ENCODE results near the gene BLOC1S5.

The BLOC1S5 gene, protein sequence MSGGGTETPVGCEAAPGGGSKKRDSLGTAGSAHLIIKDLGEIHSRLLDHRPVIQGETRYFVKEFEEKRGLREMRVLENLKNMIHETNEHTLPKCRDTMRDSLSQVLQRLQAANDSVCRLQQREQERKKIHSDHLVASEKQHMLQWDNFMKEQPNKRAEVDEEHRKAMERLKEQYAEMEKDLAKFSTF

DNA sequence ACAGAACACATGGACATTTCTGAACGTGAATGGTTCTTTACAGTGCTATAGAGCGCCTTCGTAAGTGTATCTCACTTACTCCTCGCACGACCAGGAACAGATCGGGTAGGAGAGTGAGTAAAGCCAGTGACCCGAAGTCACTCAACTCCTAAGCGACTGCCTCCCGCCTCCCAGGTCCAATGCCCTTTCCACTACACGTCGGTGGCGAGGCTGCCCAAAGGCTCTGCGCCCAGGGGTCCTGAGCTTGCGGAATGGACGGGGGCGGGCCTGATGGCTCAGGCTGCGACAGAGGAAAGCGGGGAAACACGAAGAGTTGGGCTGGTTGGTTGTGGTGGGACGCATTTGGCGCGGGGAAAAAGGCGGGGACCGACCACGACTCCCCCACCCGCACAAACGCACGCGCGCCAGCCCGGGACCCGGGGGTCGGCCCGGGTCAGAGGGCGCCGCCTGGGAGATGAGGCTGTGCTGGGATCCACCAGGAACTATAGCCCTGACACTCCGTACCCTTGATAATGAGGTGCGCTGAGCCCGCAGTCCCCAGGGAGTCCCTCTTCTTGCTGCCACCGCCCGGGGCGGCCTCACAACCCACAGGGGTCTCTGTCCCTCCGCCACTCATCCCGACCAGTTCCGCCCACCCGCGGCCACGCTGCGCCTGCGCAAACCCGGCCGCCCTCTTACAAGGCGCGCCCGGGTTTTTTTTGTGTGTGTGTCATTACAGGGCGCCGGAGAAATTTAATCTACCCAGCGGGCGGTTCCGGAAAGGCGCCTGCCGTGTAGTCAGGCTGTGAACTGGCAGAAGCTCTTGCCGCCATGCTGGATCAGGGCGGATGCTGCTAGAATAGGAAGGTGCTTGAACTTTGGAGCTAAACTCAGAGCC lies at the start of gene BLOC1S5:
Gene BLOC1S5, minus strand, starts transcription at position 629 of the 877 bp plus-strand sequence. Its CDS starts 13 bp downstream, at position 616.
- Histone ChIP-seq H3K27ac (ENCODE audit: low read depth, low read length) (peak within 1 kb of the TSS; percentile 53), H3K79me2 (ENCODE audit: control insufficient read depth, insufficient read depth, low read length, unreplicated experiment) (peaks cover 14% of the 10 kb centered on the region), H3K27me3 (ENCODE audit: insufficient read depth, low read length) (no peaks in the 10 kb centered on the region), H2AFZ (ENCODE audit: low read length, unreplicated experiment) (peak within 1 kb of the TSS; percentile 81), H3K4me3 (ENCODE audit: low read depth, low read length) (peak within 1 kb of the TSS; percentile 94), H3K36me3 (ENCODE audit: insufficient read depth, low read length) (peaks cover 6% of the 10 kb centered on the region; the same call in 1 of the 2 replicates), H3K4me1 (ENCODE audit: control insufficient read depth, insufficient read depth, low read length, unreplicated experiment) (peaks cover 12% of the 10 kb centered on the region)

DNA sequence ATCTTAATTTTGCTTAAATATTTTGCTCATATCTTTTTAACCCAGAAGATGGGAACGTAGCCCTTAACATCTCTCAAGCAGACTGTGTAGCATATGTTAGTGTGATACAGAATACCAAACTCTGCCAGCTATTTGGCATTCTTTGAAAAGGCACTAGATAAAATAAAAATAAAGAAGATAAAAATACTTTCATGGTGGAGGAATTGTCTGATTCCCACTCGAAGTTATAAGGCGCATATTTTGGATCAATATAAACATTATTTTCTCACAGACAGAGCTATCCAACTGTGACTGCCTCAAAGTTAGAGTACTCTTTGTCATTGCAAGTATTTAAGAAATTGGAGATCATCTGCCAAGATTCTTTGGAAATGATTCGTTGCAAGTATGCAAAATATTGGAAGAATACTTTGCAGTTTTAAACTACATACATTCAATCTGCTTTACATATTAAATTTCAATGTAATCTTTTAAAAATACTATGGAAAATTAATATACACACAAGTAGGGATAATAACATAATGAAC lies 49.0 kb upstream of the BLOC1S5 start:
- peaks cover 10% of the 10 kb centered on the region for H3K4me1 ChIP-seq (ENCODE audit: control insufficient read depth, insufficient read depth, low read length, unreplicated experiment)
- H3K36me3 ChIP-seq (ENCODE audit: insufficient read depth, low read length) = no peaks in the 10 kb centered on the region
- H3K27me3 ChIP-seq (ENCODE audit: insufficient read depth, low read length) = no peaks in the 10 kb centered on the region
- no peak overlapping the region for H3K27ac ChIP-seq (ENCODE audit: low read depth, low read length)
- H3K4me3 ChIP-seq (ENCODE audit: low read depth, low read length) = no peak overlapping the region
- H3K79me2 ChIP-seq (ENCODE audit: control insufficient read depth, insufficient read depth, low read length, unreplicated experiment) = no peaks in the 10 kb centered on the region
- H2AFZ ChIP-seq (ENCODE audit: low read length, unreplicated experiment) = no peak overlapping the region

DNA sequence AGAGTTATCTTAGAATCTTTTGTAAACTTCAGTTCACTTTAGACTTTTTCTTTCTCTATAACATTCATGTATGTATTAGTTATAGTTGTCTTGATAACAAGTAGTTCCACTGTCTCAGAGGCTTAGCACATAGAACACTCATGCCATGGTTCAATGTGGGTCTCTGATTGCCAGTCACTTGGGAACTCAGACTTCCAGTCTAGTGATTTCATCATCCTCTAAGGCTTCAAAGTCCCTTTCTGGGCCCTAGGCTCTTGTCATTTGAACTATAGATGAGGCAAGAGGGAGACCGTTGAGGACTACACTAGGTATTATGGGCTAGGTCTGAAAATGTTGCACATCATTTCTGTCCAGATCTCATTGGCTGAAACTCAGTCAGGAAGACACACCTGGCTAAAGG lies 46.5 kb upstream of the BLOC1S5 start:
- no peaks in the 10 kb centered on the region for H3K36me3 ChIP-seq (ENCODE audit: insufficient read depth, low read length)
- no peaks in the 10 kb centered on the region for H3K79me2 ChIP-seq (ENCODE audit: control insufficient read depth, insufficient read depth, low read length, unreplicated experiment)
- no peak overlapping the region for H3K4me3 ChIP-seq (ENCODE audit: low read depth, low read length)
- H3K27ac ChIP-seq (ENCODE audit: low read depth, low read length) = no peak overlapping the region
- H3K4me1 ChIP-seq (ENCODE audit: control insufficient read depth, insufficient read depth, low read length, unreplicated experiment) = peaks cover 18% of the 10 kb centered on the region
- H2AFZ ChIP-seq (ENCODE audit: low read length, unreplicated experiment) = no peak overlapping the region
- H3K27me3 ChIP-seq (ENCODE audit: insufficient read depth, low read length) = no peaks in the 10 kb centered on the region

DNA sequence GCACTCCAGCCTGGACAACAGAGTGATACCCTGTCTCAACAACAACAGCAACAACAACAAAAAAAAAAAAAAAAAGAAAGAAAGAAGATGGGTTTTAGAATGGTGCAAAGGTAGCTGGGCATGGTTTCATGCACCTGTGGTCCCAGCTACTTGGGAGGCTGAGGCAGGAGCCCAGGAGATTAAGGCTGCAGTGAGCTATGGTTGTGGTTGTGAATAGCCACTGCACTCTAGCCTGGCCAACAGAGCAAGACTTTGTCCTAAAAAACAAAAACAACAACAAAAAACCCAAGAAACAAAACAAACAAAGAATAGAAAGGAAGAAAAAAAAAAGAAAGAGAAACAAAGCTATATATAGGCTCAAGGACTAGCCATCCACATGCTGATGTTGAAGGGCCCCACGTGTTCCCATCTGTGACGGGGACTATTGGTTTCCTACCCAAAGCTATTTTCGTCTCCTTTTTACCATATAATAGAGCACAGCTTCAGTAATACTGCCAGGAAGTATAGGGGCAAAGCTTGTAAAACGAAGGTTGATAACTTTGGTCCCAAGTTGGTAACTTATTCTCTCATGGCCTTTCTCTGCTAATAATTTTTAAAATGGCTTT lies 46.0 kb upstream of the BLOC1S5 start:
- no peaks in the 10 kb centered on the region for H3K36me3 ChIP-seq (ENCODE audit: insufficient read depth, low read length)
- no peak overlapping the region for H3K27ac ChIP-seq (ENCODE audit: low read depth, low read length)
- no peaks in the 10 kb centered on the region for H3K27me3 ChIP-seq (ENCODE audit: insufficient read depth, low read length)
- H2AFZ ChIP-seq (ENCODE audit: low read length, unreplicated experiment) = no peak overlapping the region
- no peaks in the 10 kb centered on the region for H3K79me2 ChIP-seq (ENCODE audit: control insufficient read depth, insufficient read depth, low read length, unreplicated experiment)
- H3K4me1 ChIP-seq (ENCODE audit: control insufficient read depth, insufficient read depth, low read length, unreplicated experiment) = peaks cover 18% of the 10 kb centered on the region
- H3K4me3 ChIP-seq (ENCODE audit: low read depth, low read length) = no peak overlapping the region

DNA sequence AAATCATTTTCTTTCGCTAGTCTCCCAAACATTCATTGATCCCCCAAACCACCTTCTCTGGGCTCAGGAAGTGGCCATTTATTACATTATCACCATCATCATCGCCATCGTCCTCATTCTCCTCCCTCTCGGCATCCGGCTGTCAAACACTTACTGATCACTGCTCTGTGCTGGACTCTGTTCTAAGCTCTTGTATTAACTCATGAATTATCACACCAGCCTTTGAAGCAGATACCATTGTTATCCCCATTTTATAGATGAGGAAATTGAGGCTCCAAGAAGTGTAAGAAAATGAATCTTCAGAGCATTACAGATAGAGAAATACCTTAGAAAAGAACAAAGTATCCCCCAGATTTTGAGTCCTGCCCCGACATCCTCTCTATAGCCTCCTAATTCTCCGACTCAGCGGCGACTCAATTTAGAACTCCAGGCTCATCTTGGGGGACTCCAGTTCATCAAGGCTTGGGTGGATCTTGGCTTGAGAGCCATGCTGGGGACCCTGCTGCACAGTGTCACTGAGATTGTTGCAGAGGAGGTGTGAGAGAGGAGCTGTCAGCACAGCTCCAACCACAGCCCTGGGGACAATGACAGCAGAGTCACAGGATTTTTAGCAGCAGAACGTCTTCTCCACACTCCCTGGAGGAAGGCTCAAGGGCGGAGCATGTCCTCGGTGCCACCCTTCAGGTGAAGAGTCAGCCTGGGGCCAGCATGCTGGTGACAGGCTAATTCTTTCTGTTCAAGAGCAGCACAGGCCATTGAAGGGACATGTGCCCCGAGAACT lies 44.8 kb upstream of the BLOC1S5 start:
- Histone ChIP-seq H2AFZ (ENCODE audit: low read length, unreplicated experiment) (no peak overlapping the region), H3K4me1 (ENCODE audit: control insufficient read depth, insufficient read depth, low read length, unreplicated experiment) (peaks cover 18% of the 10 kb centered on the region), H3K27me3 (ENCODE audit: insufficient read depth, low read length) (no peaks in the 10 kb centered on the region), H3K36me3 (ENCODE audit: insufficient read depth, low read length) (no peaks in the 10 kb centered on the region), H3K79me2 (ENCODE audit: control insufficient read depth, insufficient read depth, low read length, unreplicated experiment) (no peaks in the 10 kb centered on the region), H3K4me3 (ENCODE audit: low read depth, low read length) (no peak overlapping the region), H3K27ac (ENCODE audit: low read depth, low read length) (peak overlapping the region; percentile 93)

DNA sequence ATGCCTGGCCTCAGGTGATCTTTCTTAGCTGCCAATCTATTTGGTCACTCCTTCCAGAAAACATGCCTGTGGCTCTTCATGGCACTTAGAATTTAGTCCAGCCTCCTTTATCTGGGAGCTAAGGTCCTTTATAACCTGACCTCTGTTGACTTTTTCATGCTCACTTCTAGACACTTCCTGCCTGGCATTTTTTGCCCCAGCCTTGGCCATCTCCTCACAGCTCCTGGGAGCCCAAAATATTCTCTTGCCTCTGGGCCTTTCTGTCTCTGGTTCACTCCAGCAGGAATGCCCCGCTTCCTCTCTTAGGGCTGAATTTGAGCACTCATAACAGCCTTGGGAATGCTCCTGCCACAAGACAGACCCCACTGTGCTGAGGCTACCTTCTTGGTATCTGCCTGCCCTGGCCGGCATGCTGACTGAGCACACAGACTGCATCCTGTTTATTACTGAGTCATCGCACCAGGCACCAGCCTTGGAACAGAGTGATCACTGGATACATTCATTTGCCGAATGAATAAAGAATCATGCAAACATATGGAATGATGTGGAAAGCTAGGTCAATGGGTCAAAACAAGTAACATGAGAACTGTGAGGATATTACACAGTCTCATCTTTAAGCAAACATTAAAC lies 44.0 kb upstream of the BLOC1S5 start:
- peak overlapping the region; percentile 19 for H2AFZ ChIP-seq (ENCODE audit: low read length, unreplicated experiment)

DNA sequence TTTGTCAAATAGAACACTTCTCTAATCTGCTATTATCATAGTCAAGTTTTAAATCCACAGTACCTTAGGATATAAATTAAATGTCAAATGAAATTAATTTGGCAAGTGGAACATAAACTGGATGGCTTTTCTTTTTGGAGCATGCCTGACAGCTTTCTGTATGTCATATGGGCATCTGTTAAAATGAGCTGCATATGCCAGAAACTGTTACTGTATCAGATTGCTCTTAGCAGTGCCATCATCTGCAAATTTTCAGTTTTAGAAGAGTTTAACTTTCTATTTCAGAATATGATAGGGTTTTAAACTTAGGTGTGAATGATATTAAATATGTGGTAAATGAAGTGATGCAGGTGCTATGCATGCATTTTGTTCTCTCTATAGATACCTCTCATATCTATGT lies 41.6 kb upstream of the BLOC1S5 start:
- H2AFZ ChIP-seq (ENCODE audit: low read length, unreplicated experiment) = no peak overlapping the region
- no peak overlapping the region for H3K4me3 ChIP-seq (ENCODE audit: low read depth, low read length)
- H3K4me1 ChIP-seq (ENCODE audit: control insufficient read depth, insufficient read depth, low read length, unreplicated experiment) = peaks cover 19% of the 10 kb centered on the region
- no peaks in the 10 kb centered on the region for H3K27me3 ChIP-seq (ENCODE audit: insufficient read depth, low read length)
- no peak overlapping the region for H3K27ac ChIP-seq (ENCODE audit: low read depth, low read length)
- peaks cover 11% of the 10 kb centered on the region for H3K79me2 ChIP-seq (ENCODE audit: control insufficient read depth, insufficient read depth, low read length, unreplicated experiment)
- no peaks in the 10 kb centered on the region for H3K36me3 ChIP-seq (ENCODE audit: insufficient read depth, low read length)

More for the DNA sequence above, 44.0 kb upstream of the BLOC1S5 start:
- Histone ChIP-seq H3K27me3 (ENCODE audit: insufficient read depth, low read length) (no peaks in the 10 kb centered on the region), H3K27ac (ENCODE audit: low read depth, low read length) (peak overlapping the region; percentile 93), H3K4me3 (ENCODE audit: low read depth, low read length) (no peak overlapping the region), H3K4me1 (ENCODE audit: control insufficient read depth, insufficient read depth, low read length, unreplicated experiment) (peaks cover 18% of the 10 kb centered on the region), H3K79me2 (ENCODE audit: control insufficient read depth, insufficient read depth, low read length, unreplicated experiment) (no peaks in the 10 kb centered on the region), H3K36me3 (ENCODE audit: insufficient read depth, low read length) (no peaks in the 10 kb centered on the region)

DNA sequence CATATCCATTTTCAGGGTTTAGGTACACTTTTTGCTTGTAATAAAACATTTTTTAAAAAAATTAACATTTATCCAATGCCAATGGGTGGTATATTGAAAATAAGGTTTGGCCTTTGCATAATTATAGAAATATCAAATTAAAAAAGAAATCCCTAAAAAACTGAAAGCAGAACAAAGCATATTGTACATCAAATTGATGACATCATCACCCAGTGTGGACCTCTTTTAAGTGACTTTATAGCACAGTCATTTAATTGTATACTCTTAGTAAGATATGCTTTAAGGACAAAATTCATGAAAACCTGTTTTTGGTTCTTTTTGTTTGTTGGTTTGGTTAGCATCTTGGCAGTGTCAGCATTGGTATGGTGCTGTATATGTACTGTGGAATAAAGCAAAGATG lies 39.5 kb upstream of the BLOC1S5 start:
- Histone ChIP-seq H3K4me1 (ENCODE audit: control insufficient read depth, insufficient read depth, low read length, unreplicated experiment) (peaks cover 21% of the 10 kb centered on the region), H3K4me3 (ENCODE audit: low read depth, low read length) (no peak overlapping the region), H3K36me3 (ENCODE audit: insufficient read depth, low read length) (no peaks in the 10 kb centered on the region), H3K27ac (ENCODE audit: low read depth, low read length) (no peak overlapping the region), H3K79me2 (ENCODE audit: control insufficient read depth, insufficient read depth, low read length, unreplicated experiment) (peaks cover 32% of the 10 kb centered on the region), H3K27me3 (ENCODE audit: insufficient read depth, low read length) (no peaks in the 10 kb centered on the region), H2AFZ (ENCODE audit: low read length, unreplicated experiment) (peak overlapping the region; percentile 7)

DNA sequence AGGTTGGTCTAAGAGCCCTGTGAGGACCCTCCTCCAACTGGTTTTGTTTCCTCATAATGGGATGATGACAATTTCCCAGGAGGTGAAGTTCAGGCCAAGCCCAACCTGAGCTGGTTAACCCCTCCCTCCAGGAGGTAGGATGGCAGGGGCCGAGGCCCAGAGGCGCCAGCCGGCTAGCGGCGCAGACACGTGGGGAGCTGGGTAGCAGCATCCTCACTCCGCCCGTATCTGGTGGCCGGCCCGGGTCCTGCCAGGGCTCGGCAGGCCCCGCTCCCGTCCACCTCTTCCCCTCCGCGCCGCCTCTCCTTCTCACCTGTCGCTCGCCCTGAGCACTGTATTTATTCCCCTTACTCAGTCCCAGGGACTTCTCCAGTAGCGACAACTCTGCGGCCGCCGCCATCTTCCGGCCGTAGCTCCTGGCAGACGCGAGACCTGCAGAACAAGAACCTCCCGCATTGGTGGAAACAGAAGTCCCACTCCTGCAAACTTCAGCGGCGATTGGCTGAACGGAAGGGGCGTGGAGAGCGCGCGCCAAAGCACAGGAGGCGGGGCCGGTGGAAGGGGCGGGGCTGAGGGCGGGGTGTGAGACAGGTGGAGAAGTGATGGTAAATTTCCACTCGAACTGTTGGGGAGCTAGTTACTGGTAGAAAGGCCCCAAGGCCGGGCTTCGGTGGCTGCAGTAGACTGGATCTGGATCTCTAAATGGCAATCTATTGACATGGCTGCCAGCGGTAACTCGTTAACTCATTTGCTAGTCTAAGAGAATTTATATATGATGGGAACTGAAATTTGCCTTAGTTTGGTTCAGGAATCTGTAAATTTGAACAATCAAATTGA lies 38.2 kb upstream of the BLOC1S5 start, which contains the start of gene EEF1E1:
Gene EEF1E1, minus strand, starts transcription at position 427 of the 837 bp plus-strand sequence. Its CDS starts 27 bp downstream, at position 400.
- H3K27me3 ChIP-seq (ENCODE audit: insufficient read depth, low read length) = no peaks in the 10 kb centered on the region
- H3K79me2 ChIP-seq (ENCODE audit: control insufficient read depth, insufficient read depth, low read length, unreplicated experiment) = peaks cover 37% of the 10 kb centered on the region
- peak within 1 kb of the TSS; percentile 97 for H3K4me3 ChIP-seq (ENCODE audit: low read depth, low read length)
- peak within 1 kb of the TSS; percentile 92 for H2AFZ ChIP-seq (ENCODE audit: low read length, unreplicated experiment)
- H3K4me1 ChIP-seq (ENCODE audit: control insufficient read depth, insufficient read depth, low read length, unreplicated experiment) = peaks cover 8% of the 10 kb centered on the region
- 0 out of 2 replicates have a peak, but pooled peaks cover under 1% of the 10 kb centered on the region for H3K36me3 ChIP-seq (ENCODE audit: insufficient read depth, low read length)
- H3K27ac ChIP-seq (ENCODE audit: low read depth, low read length) = peak within 1 kb of the TSS; percentile 43

All from ACC112 (cell line).